ENCODE measurements around the gene CDK15.

DNA sequence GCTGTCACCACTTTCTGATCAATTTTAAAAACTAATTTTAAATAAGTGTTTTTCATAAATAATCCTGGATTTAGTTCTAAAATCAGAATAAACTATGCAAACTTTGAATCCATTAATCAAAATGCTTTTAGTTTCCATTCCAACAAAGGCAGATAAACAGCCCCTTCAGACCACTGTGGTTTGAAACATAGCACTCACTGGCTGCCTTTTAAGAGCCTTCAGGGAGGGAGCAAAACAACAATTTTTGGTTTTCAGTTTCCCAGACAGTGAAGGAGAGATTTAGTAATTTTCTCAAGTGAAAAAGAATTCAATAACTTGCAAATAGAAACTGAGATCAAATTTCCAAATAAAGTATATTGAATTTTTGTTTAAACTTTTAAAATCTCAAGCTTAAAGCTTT is 46.1 kb downstream of the CDK15 start:
- TF ChIP-seq, protein P1, sequence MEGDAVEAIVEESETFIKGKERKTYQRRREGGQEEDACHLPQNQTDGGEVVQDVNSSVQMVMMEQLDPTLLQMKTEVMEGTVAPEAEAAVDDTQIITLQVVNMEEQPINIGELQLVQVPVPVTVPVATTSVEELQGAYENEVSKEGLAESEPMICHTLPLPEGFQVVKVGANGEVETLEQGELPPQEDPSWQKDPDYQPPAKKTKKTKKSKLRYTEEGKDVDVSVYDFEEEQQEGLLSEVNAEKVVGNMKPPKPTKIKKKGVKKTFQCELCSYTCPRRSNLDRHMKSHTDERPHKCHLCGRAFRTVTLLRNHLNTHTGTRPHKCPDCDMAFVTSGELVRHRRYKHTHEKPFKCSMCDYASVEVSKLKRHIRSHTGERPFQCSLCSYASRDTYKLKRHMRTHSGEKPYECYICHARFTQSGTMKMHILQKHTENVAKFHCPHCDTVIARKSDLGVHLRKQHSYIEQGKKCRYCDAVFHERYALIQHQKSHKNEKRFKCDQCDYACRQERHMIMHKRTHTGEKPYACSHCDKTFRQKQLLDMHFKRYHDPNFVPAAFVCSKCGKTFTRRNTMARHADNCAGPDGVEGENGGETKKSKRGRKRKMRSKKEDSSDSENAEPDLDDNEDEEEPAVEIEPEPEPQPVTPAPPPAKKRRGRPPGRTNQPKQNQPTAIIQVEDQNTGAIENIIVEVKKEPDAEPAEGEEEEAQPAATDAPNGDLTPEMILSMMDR (IDR thresholded peaks at IDR 0.05), result no peak
- no peak for TF ChIP-seq EZH2 (IDR thresholded peaks at IDR 0.05)
- TF ChIP-seq EZH2phosphoT487 (IDR thresholded peaks at IDR 0.05), result no peak

Measured in neural progenitor cell (in vitro differentiated cells).